Kidney (tissue), 14 donors: ENCODE data around the gene CASP6. TPM values are rescaled to one million over a fixed set of nuclear protein-coding genes. Genes with fewer than 3 reads are reported as not detected.

Experiments
- DNase-seq, 5 donors: peaks; one replicate each; pipeline ENCODE4 v3.0.0-alpha.2; 2013 to 2020
- FAIRE-seq: peaks from 2 replicates; lab custom pipeline; 2012; peaks lifted over from hg19 to GRCh38; lab: Jason Lieb, UNC
- H3K27ac ChIP-seq, 2 donors: one replicate each; pipeline ENCODE4 v1.7.0; 2013; ENCODE audit warnings: low read depth in 2 of 2, low read length in 2 of 2, inconsistent platforms in 1 of 2
- H3K27me3 ChIP-seq: one replicate; pipeline ENCODE4 v1.7.1; 2013; ENCODE audit warnings: low read length, inconsistent platforms; ENCODE audit not compliant: control insufficient read depth, insufficient read depth
- H3K36me3 ChIP-seq, 3 donors: one replicate each; pipeline versions ENCODE4 v1.7.0 to v1.7.1; 2013; ENCODE audit warnings: low read length in 3 of 3, control low read depth in 1 of 3, inconsistent platforms in 1 of 3; ENCODE audit not compliant: insufficient read depth in 3 of 3, control insufficient read depth in 2 of 3
- H3K4me1 ChIP-seq, 3 donors: one replicate each; pipeline versions ENCODE4 v1.7.0 to v1.7.1; 2013; ENCODE audit warnings: low read length in 3 of 3, inconsistent platforms in 1 of 3, low read depth in 1 of 3; ENCODE audit not compliant: control insufficient read depth in 2 of 3, insufficient read depth in 2 of 3
- H3K4me3 ChIP-seq, 3 donors: one replicate each; pipeline versions ENCODE4 v1.7.0 to v1.8.1; 2013; ENCODE audit warnings: low read length in 3 of 3, control low read depth in 1 of 3, inconsistent platforms in 1 of 3
- H3K9ac ChIP-seq, 3 donors: one replicate each; pipeline versions ENCODE4 v1.7.0 to v1.7.1; 2013; ENCODE audit warnings: low read length in 3 of 3, control low read depth in 1 of 3, inconsistent platforms in 1 of 3
- H3K9me3 ChIP-seq, 3 donors: one replicate each; pipeline versions ENCODE4 v1.7.0 to v1.7.1; 2013; ENCODE audit warnings: low read length in 3 of 3, control low read depth in 1 of 3, inconsistent platforms in 1 of 3; ENCODE audit not compliant: control insufficient read depth in 2 of 3, insufficient read depth in 1 of 3
- CTCF ChIP-seq: IDR thresholded peaks from 3 replicates; pipeline ENCODE4 v1.5.1; 2012; ENCODE audit warnings: mild to moderate bottlenecking, moderate library complexity, borderline replicate concordance; ENCODE audit not compliant: insufficient read depth; ENCODE audit errors: extremely low read depth
- intact Hi-C: fragments of 100-400 bp; cut with DNase I; formaldehyde crosslinking; loops from one replicate; pipeline ENCODE4 v1.11.1; 2022
- polyA plus RNA-seq: library from polyadenylated mRNA; stranded (reverse); fragments of 350-450 nt; fragmentation: Illumina TruSeq; extraction: RNeasy Lipid Tissue Mini Kit (QIAGEN cat#74804); gene quantifications from one replicate; pipeline ENCODE4 v1.2.3, GENCODE V29; 2014; ENCODE audit warnings: low read depth, low replicate concordance; ENCODE audit not compliant: insufficient read depth
- total RNA-seq: library from RNA; stranded (reverse); fragmentation: NEBNext Ultra II Directional; extraction: Animal tissue kit (Norgen Biotek cat#: 25700); gene quantifications from one replicate; pipeline ENCODE4 v1.2.1, GENCODE V29; 2021
- donor health status: control.
- donor health status: control.
- donor health status: control.
- donor health status: control.
- donor health status: control.
- donor health status: DM: yes; HTN: yes; CAD: no.
- donor health status: Normal renal cell carcinoma (clear cell type).

Gene CASP6
- total and polyA plus RNA-seq, 2 donors from 2014 or later, result 20.7 to 21.6 TPM

GRCh38 chr4:109655396-109655795 lies 47.8 kb downstream of the CASP6 start:
- Histone ChIP-seq H3K36me3 (no peaks in the 10 kb centered on the region), H3K9me3 (peaks cover 0 to 15% (median 0%) of the 10 kb centered on the region in 3 donors), H3K9ac (no peak overlapping the region), H3K27me3 (no peaks in the 10 kb centered on the region), H3K4me1 (no peaks in the 10 kb centered on the region), H3K4me3 (no peak overlapping the region), H3K27ac (no peak overlapping the region)
- TF ChIP-seq CTCF, result no peak
- intact Hi-C loops, result no loop called here
- DNase-seq (no peak), FAIRE-seq (no peak)

DNA sequence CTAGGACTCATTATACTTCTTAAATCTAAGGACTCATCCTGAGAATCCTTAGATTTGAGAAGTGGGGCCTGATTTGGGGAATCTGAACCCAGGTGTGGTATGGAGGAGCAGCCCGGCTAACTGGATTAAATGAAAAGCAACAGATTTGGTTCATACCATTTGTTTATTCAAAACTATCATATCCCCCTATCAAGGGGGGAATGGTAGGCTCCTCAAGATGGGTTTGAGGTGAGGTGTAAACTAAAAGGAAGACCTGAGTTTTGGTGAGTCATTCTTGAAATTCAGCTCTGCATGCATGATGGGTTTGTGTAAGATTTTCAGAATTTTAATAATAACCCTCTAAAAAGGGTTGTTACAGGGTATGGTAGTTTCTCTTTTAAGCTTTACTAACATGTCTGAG lies 53.4 kb downstream of the CASP6 start:
- Histone ChIP-seq H3K9ac (no peak overlapping the region), H3K4me3 (no peak overlapping the region), H3K27ac (no peak overlapping the region), H3K27me3 (no peaks in the 10 kb centered on the region), H3K9me3 (peaks cover 0 to 24% (median 0%) of the 10 kb centered on the region in 3 donors), H3K36me3 (no peaks in the 10 kb centered on the region), H3K4me1 (no peaks in the 10 kb centered on the region)
- intact Hi-C loops, result no loop called here
- FAIRE-seq (no peak), DNase-seq (no peak)
- TF ChIP-seq CTCF, result no peak

DNA sequence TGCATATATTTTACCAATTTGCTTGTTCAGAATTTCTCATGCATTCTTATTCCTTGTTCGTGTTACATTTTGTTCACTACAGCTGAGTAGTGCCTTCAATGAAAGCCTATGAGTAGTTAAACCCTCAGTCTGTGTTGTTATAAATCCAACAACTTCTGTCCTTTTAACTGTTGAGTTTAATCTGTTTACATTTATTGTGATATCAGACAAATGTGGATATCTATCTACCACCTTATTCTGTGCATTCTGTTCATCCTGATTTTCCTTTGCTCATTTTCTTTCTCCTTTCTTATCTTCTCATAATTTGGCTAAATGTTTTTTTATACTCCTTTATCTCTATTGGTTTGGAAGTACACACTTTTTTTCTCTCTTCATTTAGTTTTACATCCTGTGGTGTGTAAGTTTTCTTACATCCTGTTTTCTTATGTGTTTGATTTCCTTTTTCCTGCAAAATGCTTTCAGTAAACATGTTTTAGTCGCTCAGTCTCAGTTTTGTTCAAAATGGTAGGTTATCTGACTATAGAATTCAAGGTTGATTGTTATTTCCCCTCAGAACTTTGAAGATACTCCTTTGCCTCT lies 54.2 kb downstream of the CASP6 start:
- FAIRE-seq (no peak), DNase-seq (no peak)
- intact Hi-C loops, result no loop called here
- no peak overlapping the region for H3K4me3 ChIP-seq
- no peak overlapping the region for H3K27ac ChIP-seq
- H3K27me3 ChIP-seq, result no peaks in the 10 kb centered on the region
- H3K9ac ChIP-seq, result no peak overlapping the region
- TF ChIP-seq CTCF, result no peak
- no peaks in the 10 kb centered on the region for H3K36me3 ChIP-seq
- no peaks in the 10 kb centered on the region for H3K4me1 ChIP-seq
- H3K9me3 ChIP-seq, result peaks cover 0 to 24% (median 0%) of the 10 kb centered on the region in 3 donors
